HepG2 (cell line): ENCODE results near the gene CROT. TPM values are rescaled to one million over a fixed set of nuclear protein-coding genes. Genes with fewer than 3 reads are reported as not detected.

Experiments
- ATAC-seq: fragments of 200-7000 bp; cut with Tn5 transposase; 3 replicates; pipeline ENCODE4 v1.9.1; 2020; ENCODE audit warnings: mild to moderate bottlenecking, moderate library complexity
- BruUV-seq: library from RNA; stranded (reverse); fragments of 400-500 nt; replicated peaks from 2 replicates; lab custom pipeline; 2021; lab: Mats Ljungman, UMichigan
- CTCF ChIA-PET: fragments of 300-600 bp; formaldehyde crosslinking; extraction: SDS; loops from one replicate; lab custom pipeline; 2021; ENCODE audit warnings: low total read pairs, inconsistent platforms, low intra/inter-chr PET ratio; lab: Yijun Ruan, JAX
- POLR2A ChIA-PET: fragments of 350-600 bp; sonication (Branson Sonifier 250); formaldehyde crosslinking; loops from one replicate; lab custom pipeline; 2020; ENCODE audit warnings: antibody characterized with exemption, inconsistent platforms; lab: Yijun Ruan, JAX
- DNase-seq: peaks from one replicate; pipeline ENCODE4 v3.0.0-alpha.2; 2015; ENCODE audit warnings: low spot score
- FAIRE-seq: peaks from 3 replicates; lab custom pipeline; 2011; peaks lifted over from hg19 to GRCh38; lab: Jason Lieb, UNC
- H2AFZ ChIP-seq: one replicate; pipeline ENCODE4 v1.6.1; 2011; ENCODE audit warnings: low read length, inconsistent platforms
- H3K27ac ChIP-seq: fragments of 300-600 bp; 3 replicates; pipeline ENCODE4 v1.8.0; 2011; ENCODE audit warnings: mixed run types, mild to moderate bottlenecking, mixed read lengths, low read length, inconsistent platforms; ENCODE audit not compliant: insufficient read depth; ENCODE audit errors: extremely low read length
- H3K27me3 ChIP-seq, 2 experiments: fragments of 200-600 bp in 1 of 2; 2 replicates in 1 of 2; 3 replicates in 1 of 2; pipeline versions ENCODE4 v1.6.0 to v1.8.0; 2011; ENCODE audit warnings: low read length in 2 of 2, mild to moderate bottlenecking in 2 of 2, moderate library complexity in 2 of 2, inconsistent platforms in 1 of 2; ENCODE audit not compliant: insufficient read depth in 2 of 2, control insufficient read depth in 1 of 2
- H3K36me3 ChIP-seq, 2 experiments: fragments of 200-600 bp in 1 of 2; replicated peaks in 1 of 2; 2 replicates in 1 of 2; 3 replicates in 1 of 2; pipeline versions ENCODE4 v1.5.1 to v1.8.0; 2011; ENCODE audit warnings: low read length in 2 of 2, inconsistent platforms in 1 of 2; ENCODE audit not compliant: insufficient read depth in 2 of 2, control insufficient read depth in 1 of 2
- H3K4me1 ChIP-seq: 2 replicates; pipeline ENCODE4 v1.5.1; 2012; ENCODE audit warnings: low read length, inconsistent platforms; ENCODE audit not compliant: insufficient read depth
- H3K4me2 ChIP-seq: 2 replicates; pipeline ENCODE4 v1.6.0; 2011; ENCODE audit warnings: low read depth, low read length, inconsistent platforms
- H3K4me3 ChIP-seq, 3 experiments: fragments of 200-600 bp in 1 of 3; sonication (generic), shearing (Covaris generic) in 1 of 3; replicated peaks in 1 of 3; 2 replicates each; pipeline ENCODE4 v1.5.1; 2011 to 2016; ENCODE audit warnings: low read length in 3 of 3, inconsistent platforms in 2 of 3, low read depth in 2 of 3, mild to moderate bottlenecking in 2 of 3, control low read depth in 1 of 3, mixed read lengths in 1 of 3; ENCODE audit not compliant: insufficient read depth in 1 of 3
- H3K79me2 ChIP-seq: one replicate; pipeline ENCODE4 v1.6.1; 2011; ENCODE audit warnings: low read length, inconsistent platforms; ENCODE audit not compliant: insufficient read depth
- H3K9ac ChIP-seq: 2 replicates; pipeline ENCODE4 v1.6.0; 2011; ENCODE audit warnings: mild to moderate bottlenecking, low read depth, low read length, inconsistent platforms; ENCODE audit not compliant: insufficient read depth
- H3K9me3 ChIP-seq: 2 replicates; pipeline ENCODE4 v1.5.1; 2012; ENCODE audit warnings: mild to moderate bottlenecking, low read length
- H4K20me1 ChIP-seq: 2 replicates; pipeline ENCODE4 v1.6.0; 2011; ENCODE audit warnings: inconsistent platforms, mild to moderate bottlenecking, low read length, moderate library complexity; ENCODE audit not compliant: insufficient read depth
- HNF4A ChIP-seq: sonication (generic); formaldehyde crosslinking; IDR thresholded peaks from 2 replicates; pipeline ENCODE4 v1.4.0; 2020; ENCODE audit warnings: missing genetic modification reagents
- PHF20 ChIP-seq: sonication (generic); formaldehyde crosslinking; IDR thresholded peaks from 2 replicates; pipeline ENCODE4 v1.5.0; 2020; ENCODE audit warnings: mild to moderate bottlenecking, missing genetic modification reagents
- ZNF326 ChIP-seq: sonication (generic); formaldehyde crosslinking; IDR thresholded peaks from 2 replicates; pipeline ENCODE4 v1.4.0; 2020; ENCODE audit warnings: missing genetic modification reagents, borderline replicate concordance
- ZNF556 ChIP-seq: sonication (generic); formaldehyde crosslinking; IDR thresholded peaks from 2 replicates; pipeline ENCODE4 v1.4.0; 2020; ENCODE audit warnings: mild to moderate bottlenecking, missing genetic modification reagents, borderline replicate concordance
- WGBS: methylation state at CpG from one replicate; pipeline ENCODE4 v1.1.6; 2017; ENCODE audit warnings: low lambda C conversion rate; 5-methylcytosine and 5-hydroxymethylcytosine counted together
- in situ Hi-C: cut with HindIII; loops from 2 replicates; pipeline ENCODE4 v1.10.0; 2017; ENCODE audit warnings: low pct_unique_long_range_greater_than_20kb; ENCODE audit not compliant: extremely low pct_ligation_motif_present
- intact Hi-C: fragments of 100-400 bp; cut with micrococcal nuclease; formaldehyde crosslinking; loops from one replicate; pipeline ENCODE4 v1.10.0; 2022; ENCODE audit not compliant: unreplicated experiment
- polyA plus RNA-seq, 8 experiments: library from polyadenylated mRNA; depleted of rRNA in 3 of 8; stranded (reverse) in 7 of 8; unstranded in 1 of 8; fragments of >200 nt; fragmentation: Illumina TruSeq in 4 of 8; extraction: Trizol in 4 of 8; gene quantifications; 2 replicates each; pipeline versions ENCODE4 v1.2.1 to v1.2.3, GENCODE V29; 2011 to 2016; ENCODE audit warnings: low read depth in 4 of 8, missing spikeins in 1 of 8, mixed read lengths in 1 of 8; ENCODE audit not compliant: insufficient read depth in 1 of 8
- total RNA-seq, 5 experiments: library from RNA; depleted of rRNA; stranded (reverse); fragments of >200 nt; fragmentation: Illumina TruSeq; extraction: Trizol; gene quantifications; 2 replicates each; pipeline ENCODE4 v1.2.3, GENCODE V29; 2016; ENCODE audit warnings: low read depth in 1 of 5
- TF ChIP-seq, protein P1 (sequence below): sonication (generic); formaldehyde crosslinking; IDR thresholded peaks from 2 replicates; pipeline ENCODE4 v1.4.0; 2020; ENCODE audit warnings: missing genetic modification reagents, low read depth, mild to moderate bottlenecking, borderline replicate concordance
- TF ChIP-seq, protein P2 (sequence below): sonication (generic); formaldehyde crosslinking; IDR thresholded peaks from 2 replicates; pipeline ENCODE4 v1.4.0; 2020; ENCODE audit warnings: low read depth, mild to moderate bottlenecking, missing genetic modification reagents

Gene CROT
- total and polyA plus RNA-seq, 2 of the 13 experiments (the other 11 are each of a cell fraction or from before 2014, with no cell fraction given) = 5.0 to 13.7 TPM

DNA sequence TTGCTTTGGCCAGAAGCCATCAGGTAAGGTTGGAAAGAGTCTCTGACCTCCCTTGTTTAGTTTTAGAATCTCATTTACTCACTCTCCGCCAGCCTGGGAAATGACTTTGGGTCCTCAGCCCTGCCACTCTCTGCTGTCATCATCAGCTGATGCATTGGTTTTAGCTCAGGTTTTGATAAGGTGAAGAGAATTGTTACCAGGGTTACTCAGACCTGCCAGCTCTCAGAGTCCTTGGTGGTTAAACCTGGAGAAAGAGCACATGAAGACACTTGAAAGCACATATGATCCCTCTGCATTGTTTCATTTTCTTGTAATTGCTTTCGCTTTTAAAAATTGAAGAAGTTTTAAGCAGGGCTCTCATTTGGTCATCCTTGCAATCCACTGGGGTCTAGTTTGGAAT, 4.0 kb upstream of the CROT start:
- FAIRE-seq = no peak
- H4K20me1 ChIP-seq = no peaks in the 10 kb centered on the region
- intact Hi-C loops = loop anchor here (10.0 kb wide), 2 partner anchors 133 to 533 kb away; partner anchors contain the start of genes ABCB4, DBF4 and SLC25A40

DNA sequence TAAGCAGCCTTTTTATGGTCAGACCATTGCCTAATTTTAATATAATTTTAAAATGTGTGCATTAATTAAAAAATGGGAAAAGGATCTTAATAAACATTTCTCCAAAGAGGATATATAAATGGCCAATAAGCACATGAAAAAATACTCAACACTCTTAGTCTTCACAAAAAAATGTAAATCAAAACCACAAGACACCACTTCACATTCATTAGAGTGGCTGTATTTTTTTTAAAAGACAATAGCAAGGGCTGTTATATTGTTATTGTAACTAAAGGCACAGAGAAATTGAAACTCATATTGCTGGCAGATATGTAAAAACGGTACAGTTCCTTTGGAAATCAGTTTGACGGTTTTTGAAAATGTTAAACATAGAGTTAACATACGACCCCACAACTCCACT, 3.2 kb upstream of the CROT start:
- no TSS peak for BruUV-seq
- H3K4me1 ChIP-seq = peaks cover 53% of the 10 kb centered on the region
- intact Hi-C loops = loop anchor here (10.0 kb wide), 2 partner anchors 133 to 533 kb away; partner anchors contain the start of genes ABCB4, DBF4 and SLC25A40
- FAIRE-seq (no peak), ATAC-seq (no peak), DNase-seq (no peak)
- in situ Hi-C loops = loop anchor here (10.0 kb wide), 1 partner anchor 533 kb away; the partner anchor contains the start of genes DBF4 and SLC25A40
- no peak overlapping the region for H3K9ac ChIP-seq
- no peaks in the 10 kb centered on the region for H3K9me3 ChIP-seq
- H3K36me3 ChIP-seq = peaks cover 0 to 6% of the 10 kb centered on the region in 2 experiments; a peak in 2 of 5 replicates
- H3K27me3 ChIP-seq = no peaks in the 10 kb centered on the region; a peak in 1 of 5 replicates
- H3K79me2 ChIP-seq = peaks cover 10% of the 10 kb centered on the region
- no peak overlapping the region for H3K4me3 ChIP-seq
- H3K4me2 ChIP-seq = no peak overlapping the region
- ChIA-PET CTCF (no interaction called here), POLR2A (no interaction called here)
- no peak overlapping the region for H3K27ac ChIP-seq
- no peaks in the 10 kb centered on the region for H4K20me1 ChIP-seq
- no peak for TF ChIP-seq ZNF326 (CRISPR knock-in tag)
- WGBS = 75% methylated on average over 3 of the region's 3 CpGs
- H2AFZ ChIP-seq = no peak overlapping the region

More for the DNA sequence above, 4.0 kb upstream of the CROT start:
- no peak overlapping the region for H3K4me2 ChIP-seq
- H3K36me3 ChIP-seq = peaks cover 0 to 6% of the 10 kb centered on the region in 2 experiments; a peak in 2 of 5 replicates
- no peak for TF ChIP-seq ZNF556 (CRISPR knock-in tag)
- TF ChIP-seq, protein P1, sequence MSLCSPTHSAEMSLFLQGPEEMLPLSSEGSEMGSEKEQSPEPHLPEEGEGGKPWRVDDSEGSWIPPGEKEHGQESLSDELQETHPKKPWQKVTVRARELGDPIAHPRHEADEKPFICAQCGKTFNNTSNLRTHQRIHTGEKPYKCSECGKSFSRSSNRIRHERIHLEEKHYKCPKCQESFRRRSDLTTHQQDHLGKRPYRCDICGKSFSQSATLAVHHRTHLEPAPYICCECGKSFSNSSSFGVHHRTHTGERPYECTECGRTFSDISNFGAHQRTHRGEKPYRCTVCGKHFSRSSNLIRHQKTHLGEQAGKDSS (CRISPR knock-in tag) = no peak
- TF ChIP-seq HNF4A (CRISPR knock-in tag) = no peak
- no peak for TF ChIP-seq PHF20 (CRISPR knock-in tag)
- TF ChIP-seq, protein P2, sequence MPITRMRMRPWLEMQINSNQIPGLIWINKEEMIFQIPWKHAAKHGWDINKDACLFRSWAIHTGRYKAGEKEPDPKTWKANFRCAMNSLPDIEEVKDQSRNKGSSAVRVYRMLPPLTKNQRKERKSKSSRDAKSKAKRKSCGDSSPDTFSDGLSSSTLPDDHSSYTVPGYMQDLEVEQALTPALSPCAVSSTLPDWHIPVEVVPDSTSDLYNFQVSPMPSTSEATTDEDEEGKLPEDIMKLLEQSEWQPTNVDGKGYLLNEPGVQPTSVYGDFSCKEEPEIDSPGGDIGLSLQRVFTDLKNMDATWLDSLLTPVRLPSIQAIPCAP = no peak
- no TSS peak for BruUV-seq
- H3K79me2 ChIP-seq = peaks cover 10% of the 10 kb centered on the region
- WGBS = 93% methylated on average over 2 of the region's 2 CpGs
- no peak overlapping the region for H3K27ac ChIP-seq
- no peak for ATAC-seq
- DNase-seq = no peak
- H3K4me1 ChIP-seq = peaks cover 45% of the 10 kb centered on the region
- POLR2A ChIA-PET = no interaction called here
- CTCF ChIA-PET = no interaction called here
- no peak overlapping the region for H2AFZ ChIP-seq
- no peaks in the 10 kb centered on the region for H3K9me3 ChIP-seq
- H3K9ac ChIP-seq = no peak overlapping the region
- H3K27me3 ChIP-seq = no peaks in the 10 kb centered on the region; a peak in 1 of 5 replicates
- in situ Hi-C loops = loop anchor here (10.0 kb wide), 1 partner anchor 533 kb away; the partner anchor contains the start of genes DBF4 and SLC25A40
- no peak overlapping the region for H3K4me3 ChIP-seq
